Measurements from ENCODE around the gene ASCL1. TPM values are rescaled to one million over a fixed set of nuclear protein-coding genes. Genes with fewer than 3 reads are reported as not detected.

The ASCL1 gene
- total RNA-seq, 1 donor from 2014 or later: not detected

- DNase-seq (ENCODE audit: low spot score in 2 of 2, unreplicated experiment in 2 of 2): no peak
- Mint-ChIP-seq H3K27me3 (ENCODE audit: low read depth) (peaks cover 94% of the 10 kb centered on the region), H3K4me3 (no peak overlapping the region), H3K36me3 (no peaks in the 10 kb centered on the region), H3K4me1 (no peaks in the 10 kb centered on the region), H3K27ac (no peak overlapping the region), H3K9me3 (peaks cover 12% of the 10 kb centered on the region)
- no peak for TF ChIP-seq CTCF (IDR thresholded peaks at IDR 0.05; ENCODE audit: unreplicated experiment)
Measured at GRCh38 chr12:102946042-102946441, 11.4 kb upstream of the ASCL1 start.

DNA sequence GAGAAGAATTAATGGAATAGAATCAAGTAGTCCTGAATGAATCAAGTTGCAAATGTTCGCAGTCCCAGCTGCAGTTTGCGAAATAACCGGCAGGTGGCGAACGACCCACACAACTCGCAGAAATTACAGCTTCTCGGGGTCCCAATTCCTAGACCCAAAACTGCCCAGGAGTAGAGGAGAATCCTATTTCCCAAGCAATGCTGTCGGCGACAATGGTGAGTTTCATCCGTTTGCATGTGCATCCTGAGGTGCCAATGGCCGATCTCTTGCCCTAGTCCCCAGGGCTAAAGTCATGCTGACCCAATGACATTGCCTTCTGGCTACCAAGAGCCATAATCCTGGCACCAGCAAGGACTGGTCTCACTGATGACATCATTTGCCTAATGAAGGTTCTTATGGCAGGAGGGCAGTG, 8.5 kb upstream of the ASCL1 start:
- no peak overlapping the region for H3K27ac Mint-ChIP-seq
- no peak overlapping the region for H3K4me3 Mint-ChIP-seq
- peak; percentile 100 for TF ChIP-seq CTCF (IDR thresholded peaks at IDR 0.05; ENCODE audit: unreplicated experiment)
- H3K36me3 Mint-ChIP-seq: no peaks in the 10 kb centered on the region
- H3K4me1 Mint-ChIP-seq: no peaks in the 10 kb centered on the region
- DNase-seq (ENCODE audit: low spot score in 2 of 2, unreplicated experiment in 2 of 2): peak in 1 of 2 experiments; percentile 82
- H3K9me3 Mint-ChIP-seq: no peaks in the 10 kb centered on the region
- peaks cover 98% of the 10 kb centered on the region for H3K27me3 Mint-ChIP-seq (ENCODE audit: low read depth)

DNA sequence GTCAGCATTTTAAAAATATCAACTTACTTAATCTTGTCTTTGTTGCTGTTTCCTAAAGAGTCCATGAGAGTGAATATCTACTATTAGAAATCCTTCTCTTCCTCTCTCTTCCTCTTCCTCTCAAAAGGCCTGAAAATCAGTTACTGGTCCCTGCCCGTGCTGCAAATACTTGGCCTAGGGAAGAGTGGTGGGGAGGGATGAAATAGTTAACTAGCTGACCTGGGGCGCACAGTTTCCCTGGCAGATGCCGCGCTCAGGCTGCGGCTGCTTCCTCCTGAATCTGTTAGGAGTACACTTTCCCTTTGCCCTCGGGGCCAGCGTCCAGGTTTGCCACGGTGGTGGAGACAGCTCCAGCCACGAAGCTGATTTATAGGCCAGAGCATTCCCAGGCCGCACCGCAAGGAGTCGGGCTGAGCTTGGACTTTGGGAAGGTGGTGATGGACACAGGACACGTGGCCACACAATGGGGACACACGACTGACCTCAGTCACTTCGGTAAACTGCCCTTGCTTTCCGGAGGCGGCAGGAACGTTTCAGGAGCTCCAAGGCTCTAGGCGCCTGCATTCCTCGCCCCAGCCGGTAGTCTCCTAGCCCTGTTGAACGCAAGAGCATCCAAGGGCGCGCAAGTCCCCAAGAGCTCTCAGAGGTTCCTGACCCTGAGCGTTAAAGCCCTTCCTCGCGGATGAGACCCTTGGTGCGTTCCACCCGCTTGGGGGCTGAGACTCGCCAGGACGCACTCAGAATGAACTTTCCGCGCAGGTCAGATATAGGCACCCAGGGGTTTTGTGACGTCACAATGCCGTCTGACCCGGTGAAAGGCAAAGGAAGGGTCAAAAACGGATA, 7.1 kb upstream of the ASCL1 start:
- H3K36me3 Mint-ChIP-seq: no peaks in the 10 kb centered on the region
- H3K9me3 Mint-ChIP-seq: no peaks in the 10 kb centered on the region
- peak; percentile 26 for TF ChIP-seq CTCF (IDR thresholded peaks at IDR 0.05; ENCODE audit: unreplicated experiment)
- no peak overlapping the region for H3K4me3 Mint-ChIP-seq
- peaks cover 100% of the 10 kb centered on the region for H3K27me3 Mint-ChIP-seq (ENCODE audit: low read depth)
- H3K27ac Mint-ChIP-seq: no peak overlapping the region
- H3K4me1 Mint-ChIP-seq: no peaks in the 10 kb centered on the region
- DNase-seq (ENCODE audit: low spot score in 2 of 2, unreplicated experiment in 2 of 2): no peak

- no peak for DNase-seq (ENCODE audit: low spot score in 2 of 2, unreplicated experiment in 2 of 2)
- H3K4me3 Mint-ChIP-seq: no peak overlapping the region
- no peak overlapping the region for H3K27ac Mint-ChIP-seq
- TF ChIP-seq CTCF (IDR thresholded peaks at IDR 0.05; ENCODE audit: unreplicated experiment): no peak
- H3K36me3 Mint-ChIP-seq: no peaks in the 10 kb centered on the region
- peaks cover 100% of the 10 kb centered on the region for H3K27me3 Mint-ChIP-seq (ENCODE audit: low read depth)
- H3K4me1 Mint-ChIP-seq: no peaks in the 10 kb centered on the region
- no peaks in the 10 kb centered on the region for H3K9me3 Mint-ChIP-seq
Measured at GRCh38 chr12:102950950-102951619, 6.4 kb upstream of the ASCL1 start.

DNA sequence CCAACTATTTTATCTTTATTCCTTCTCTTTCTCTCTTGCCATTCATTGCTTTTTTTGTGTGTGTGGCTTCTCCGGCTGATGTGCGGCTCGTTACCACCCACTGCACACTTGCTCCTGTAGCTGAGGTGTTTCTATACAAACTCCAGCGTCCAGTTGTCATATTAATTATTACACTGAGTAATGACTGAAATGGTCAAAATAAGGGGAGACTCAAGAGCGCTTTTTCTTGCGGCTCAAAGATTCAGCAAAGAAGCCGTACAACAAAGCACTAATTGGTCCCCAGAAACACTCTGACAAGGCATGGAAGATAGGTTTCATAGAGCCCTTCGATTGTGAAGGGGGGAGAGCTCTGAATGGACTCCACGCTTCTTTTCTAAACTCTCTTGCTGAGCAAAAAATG, 5.6 kb upstream of the ASCL1 start:
- Mint-ChIP-seq H3K4me1 (peaks cover 3% of the 10 kb centered on the region), H3K36me3 (no peaks in the 10 kb centered on the region), H3K27me3 (ENCODE audit: low read depth) (peaks cover 99% of the 10 kb centered on the region), H3K4me3 (no peak overlapping the region), H3K27ac (no peak overlapping the region), H3K9me3 (no peaks in the 10 kb centered on the region)
- DNase-seq (ENCODE audit: low spot score in 2 of 2, unreplicated experiment in 2 of 2): no peak
- TF ChIP-seq CTCF (IDR thresholded peaks at IDR 0.05; ENCODE audit: unreplicated experiment): no peak
